T-helper 2 cell treated with Interferon-gamma antibody and Interleukin-4, amounts not matched to agents 5 μg/mL and 100 μg/mL, for 36 hours (primary cell): ENCODE data around the gene DIS3L2.
"Not testable (repeated sequence)": the region's sequence is repeated elsewhere in the genome, so short reads cannot be mapped to it uniquely, and the experiment has no call there.

ENCODE experiments used
- DNase-seq: peaks from one replicate; pipeline ENCODE4 v3.0.0; 2021; ENCODE audit warnings: low spot score
- H3K27ac Mint-ChIP-seq: one replicate; pipeline ENCODE4 v1.8.0; 2021; ENCODE audit warnings: mild to moderate bottlenecking, mixed read lengths
- H3K27me3 Mint-ChIP-seq: one replicate; pipeline ENCODE4 v1.8.0; 2021; ENCODE audit warnings: low read depth, mixed read lengths
- H3K36me3 Mint-ChIP-seq: one replicate; pipeline ENCODE4 v1.8.0; 2021; ENCODE audit warnings: low read depth, mixed read lengths
- H3K4me1 Mint-ChIP-seq: one replicate; pipeline ENCODE4 v1.8.0; 2021; ENCODE audit warnings: low read depth, mixed read lengths
- H3K4me3 Mint-ChIP-seq: one replicate; pipeline ENCODE4 v1.8.0; 2022; ENCODE audit warnings: mild to moderate bottlenecking, moderate library complexity, mixed read lengths
- H3K9me3 Mint-ChIP-seq: one replicate; pipeline ENCODE4 v1.8.0; 2021; ENCODE audit warnings: mixed read lengths

Gene DIS3L2

GRCh38 chr2:232027530-232027929, 66.0 kb downstream of the DIS3L2 start:
- H3K4me1 Mint-ChIP-seq = peaks cover 24% of the 10 kb centered on the region
- no peak overlapping the region for H3K27ac Mint-ChIP-seq
- peaks cover 5% of the 10 kb centered on the region for H3K9me3 Mint-ChIP-seq
- peaks cover 30% of the 10 kb centered on the region for H3K27me3 Mint-ChIP-seq
- peaks cover 64% of the 10 kb centered on the region for H3K36me3 Mint-ChIP-seq
- no peak for DNase-seq
- no peak overlapping the region for H3K4me3 Mint-ChIP-seq

- peaks cover 60% of the 10 kb centered on the region for H3K36me3 Mint-ChIP-seq
- peaks cover 30% of the 10 kb centered on the region for H3K27me3 Mint-ChIP-seq
- H3K4me1 Mint-ChIP-seq = peaks cover 24% of the 10 kb centered on the region
- no peak overlapping the region for H3K4me3 Mint-ChIP-seq
- no peak overlapping the region for H3K27ac Mint-ChIP-seq
- no peak for DNase-seq
- peaks cover 10% of the 10 kb centered on the region for H3K9me3 Mint-ChIP-seq
Observed at GRCh38 chr2:232028071-232028470, 66.6 kb downstream of the DIS3L2 start.

- no peak for DNase-seq
- Mint-ChIP-seq H3K27ac (no peak overlapping the region), H3K27me3 (peaks cover 30% of the 10 kb centered on the region), H3K4me3 (no peak overlapping the region), H3K9me3 (peaks cover 10% of the 10 kb centered on the region), H3K36me3 (peaks cover 61% of the 10 kb centered on the region), H3K4me1 (peaks cover 24% of the 10 kb centered on the region)
Observed at GRCh38 chr2:232028631-232029030, 67.1 kb downstream of the DIS3L2 start.

- no peak overlapping the region for H3K4me3 Mint-ChIP-seq
- H3K27ac Mint-ChIP-seq = no peak overlapping the region
Observed at GRCh38 chr2:232029346-232029745, 67.8 kb downstream of the DIS3L2 start.

GRCh38 chr2:232030229-232030628, 68.7 kb downstream of the DIS3L2 start:
- peaks cover 60% of the 10 kb centered on the region for H3K36me3 Mint-ChIP-seq
- no peak overlapping the region for H3K4me3 Mint-ChIP-seq
- H3K27me3 Mint-ChIP-seq = peaks cover 42% of the 10 kb centered on the region
- DNase-seq = no peak
- H3K9me3 Mint-ChIP-seq = peaks cover 22% of the 10 kb centered on the region
- H3K27ac Mint-ChIP-seq = no peak overlapping the region
- peaks cover 24% of the 10 kb centered on the region for H3K4me1 Mint-ChIP-seq

More at GRCh38 chr2:232029346-232029745, 67.8 kb downstream of the DIS3L2 start:
- peaks cover 13% of the 10 kb centered on the region for H3K9me3 Mint-ChIP-seq
- peaks cover 24% of the 10 kb centered on the region for H3K4me1 Mint-ChIP-seq
- H3K27me3 Mint-ChIP-seq = peaks cover 37% of the 10 kb centered on the region
- no peak for DNase-seq
- H3K36me3 Mint-ChIP-seq = peaks cover 62% of the 10 kb centered on the region

GRCh38 chr2:232035292-232035691, 73.8 kb downstream of the DIS3L2 start:
- not testable (repeated sequence) for H3K4me3 Mint-ChIP-seq, DNase-seq, H3K4me1 Mint-ChIP-seq, H3K27ac Mint-ChIP-seq
- Mint-ChIP-seq H3K9me3 (peaks cover 32% of the 10 kb centered on the region), H3K36me3 (peaks cover 43% of the 10 kb centered on the region), H3K27me3 (peaks cover 27% of the 10 kb centered on the region)

- H3K4me1 Mint-ChIP-seq, H3K4me3 Mint-ChIP-seq, DNase-seq, H3K27ac Mint-ChIP-seq: not testable (repeated sequence)
- peaks cover 29% of the 10 kb centered on the region for H3K36me3 Mint-ChIP-seq
- peaks cover 32% of the 10 kb centered on the region for H3K9me3 Mint-ChIP-seq
- peaks cover 24% of the 10 kb centered on the region for H3K27me3 Mint-ChIP-seq
Observed at GRCh38 chr2:232036876-232037275, 75.4 kb downstream of the DIS3L2 start.

- Mint-ChIP-seq H3K9me3 (peaks cover 21% of the 10 kb centered on the region), H3K4me3 (no peak overlapping the region), H3K36me3 (peaks cover 19% of the 10 kb centered on the region), H3K4me1 (peaks cover 5% of the 10 kb centered on the region), H3K27ac (no peak overlapping the region), H3K27me3 (peaks cover 18% of the 10 kb centered on the region)
- no peak for DNase-seq
Observed at GRCh38 chr2:232038251-232038880, 76.9 kb downstream of the DIS3L2 start.

- H3K4me3 Mint-ChIP-seq = no peak overlapping the region
- H3K9me3 Mint-ChIP-seq = peaks cover 21% of the 10 kb centered on the region
- H3K27me3 Mint-ChIP-seq = peaks cover 15% of the 10 kb centered on the region
- peaks cover 5% of the 10 kb centered on the region for H3K4me1 Mint-ChIP-seq
- peaks cover 15% of the 10 kb centered on the region for H3K36me3 Mint-ChIP-seq
- H3K27ac Mint-ChIP-seq = no peak overlapping the region
- no peak for DNase-seq
Observed at GRCh38 chr2:232038881-232039485, 77.5 kb downstream of the DIS3L2 start.

GRCh38 chr2:232042911-232043574, 81.5 kb downstream of the DIS3L2 start:
- Mint-ChIP-seq H3K9me3 (no peaks in the 10 kb centered on the region), H3K4me1 (peaks cover 4% of the 10 kb centered on the region), H3K27ac (no peak overlapping the region), H3K4me3 (no peak overlapping the region), H3K36me3 (peaks cover 3% of the 10 kb centered on the region), H3K27me3 (no peaks in the 10 kb centered on the region)
- DNase-seq = no peak

GRCh38 chr2:232043966-232044365, 82.5 kb downstream of the DIS3L2 start:
- Mint-ChIP-seq H3K4me1 (no peaks in the 10 kb centered on the region), H3K27ac (no peak overlapping the region), H3K36me3 (peaks cover 3% of the 10 kb centered on the region), H3K27me3 (no peaks in the 10 kb centered on the region), H3K9me3 (no peaks in the 10 kb centered on the region), H3K4me3 (no peak overlapping the region)
- no peak for DNase-seq

GRCh38 chr2:232049350-232049749, 87.8 kb downstream of the DIS3L2 start:
- no peak for DNase-seq
- Mint-ChIP-seq H3K9me3 (no peaks in the 10 kb centered on the region), H3K27me3 (no peaks in the 10 kb centered on the region), H3K27ac (no peak overlapping the region), H3K36me3 (peaks cover 3% of the 10 kb centered on the region), H3K4me1 (no peaks in the 10 kb centered on the region), H3K4me3 (no peak overlapping the region)

GRCh38 chr2:232052591-232052990, 91.1 kb downstream of the DIS3L2 start:
- no peak for DNase-seq

GRCh38 chr2:232053777-232054176, 92.3 kb downstream of the DIS3L2 start:
- H3K27ac Mint-ChIP-seq = no peak overlapping the region
- H3K4me3 Mint-ChIP-seq = no peak overlapping the region

More at GRCh38 chr2:232052591-232052990, 91.1 kb downstream of the DIS3L2 start:
- no peaks in the 10 kb centered on the region for H3K4me1 Mint-ChIP-seq
- no peaks in the 10 kb centered on the region for H3K9me3 Mint-ChIP-seq
- peaks cover 9% of the 10 kb centered on the region for H3K27me3 Mint-ChIP-seq
- H3K4me3 Mint-ChIP-seq = no peak overlapping the region
- no peak overlapping the region for H3K27ac Mint-ChIP-seq
- peaks cover 2% of the 10 kb centered on the region for H3K36me3 Mint-ChIP-seq

More at GRCh38 chr2:232053777-232054176, 92.3 kb downstream of the DIS3L2 start:
- peaks cover 2% of the 10 kb centered on the region for H3K36me3 Mint-ChIP-seq
- peaks cover 4% of the 10 kb centered on the region for H3K4me1 Mint-ChIP-seq
- no peaks in the 10 kb centered on the region for H3K9me3 Mint-ChIP-seq
- no peak for DNase-seq
- peaks cover 12% of the 10 kb centered on the region for H3K27me3 Mint-ChIP-seq
